Fibroblast of the conjunctiva (primary cell): Measurements from ENCODE around the gene PSD2.

ENCODE experiments used
- DNase-seq: peaks from one replicate; pipeline ENCODE4 v3.0.0-alpha.2; 2010; ENCODE audit warnings: low read depth

Gene PSD2

GRCh38 chr5:139763930-139764791, 31.4 kb upstream of the PSD2 start:
- DNase-seq = no peak

GRCh38 chr5:139764886-139765408, 30.7 kb upstream of the PSD2 start:
- DNase-seq = no peak

- peak; percentile 45 for DNase-seq
Measured at GRCh38 chr5:139765409-139766217, 30.0 kb upstream of the PSD2 start.

- DNase-seq = no peak
Measured at GRCh38 chr5:139767960-139768359, 27.6 kb upstream of the PSD2 start.

GRCh38 chr5:139768807-139769465, 26.7 kb upstream of the PSD2 start:
- DNase-seq = no peak

- DNase-seq = no peak
Measured at GRCh38 chr5:139769477-139769876, 26.1 kb upstream of the PSD2 start.

GRCh38 chr5:139770722-139771121, 24.9 kb upstream of the PSD2 start:
- DNase-seq = no peak

GRCh38 chr5:139772089-139772791, 23.4 kb upstream of the PSD2 start:
- DNase-seq = no peak

GRCh38 chr5:139772927-139773690, 22.5 kb upstream of the PSD2 start:
- DNase-seq = no peak

- DNase-seq = no peak
Measured at GRCh38 chr5:139774980-139775661, 20.5 kb upstream of the PSD2 start.

GRCh38 chr5:139775872-139776271, 19.7 kb upstream of the PSD2 start:
- no peak for DNase-seq

- no peak for DNase-seq
Measured at GRCh38 chr5:139776861-139777260, 18.7 kb upstream of the PSD2 start.

GRCh38 chr5:139783436-139783965, 12.1 kb upstream of the PSD2 start:
- DNase-seq = no peak

- DNase-seq = no peak
Measured at GRCh38 chr5:139784488-139784887, 11.1 kb upstream of the PSD2 start.

GRCh38 chr5:139787257-139787567, 8.4 kb upstream of the PSD2 start:
- no peak for DNase-seq

GRCh38 chr5:139787568-139788293, 7.9 kb upstream of the PSD2 start:
- peak; percentile 30 for DNase-seq

GRCh38 chr5:139788294-139788910, 7.2 kb upstream of the PSD2 start:
- no peak for DNase-seq

- DNase-seq = no peak
Measured at GRCh38 chr5:139789116-139789844, 6.3 kb upstream of the PSD2 start.

GRCh38 chr5:139789845-139790189, 5.8 kb upstream of the PSD2 start:
- no peak for DNase-seq
